DLD1 (cell line): ENCODE results near the gene PPP2R5E.

ENCODE experiments used
- in situ Hi-C: cut with HindIII; loops from 2 replicates; pipeline ENCODE4 v1.10.0; 2017; ENCODE audit warnings: low sequenced_read_pairs

PPP2R5E gene

GRCh38 chr14:63474844-63475243 is 68.3 kb downstream of the PPP2R5E start:
- in situ Hi-C loops: no loop called here

GRCh38 chr14:63474111-63474510 is 69.1 kb downstream of the PPP2R5E start:
- in situ Hi-C loops: no loop called here

GRCh38 chr14:63472986-63473788 is 70.0 kb downstream of the PPP2R5E start:
- in situ Hi-C loops: no loop called here

- in situ Hi-C loops: no loop called here
These were observed 72.0 kb downstream of the PPP2R5E start for GRCh38 chr14:63470962-63471793.

GRCh38 chr14:63468294-63468693 is 74.9 kb downstream of the PPP2R5E start:
- in situ Hi-C loops: no loop called here

DNA sequence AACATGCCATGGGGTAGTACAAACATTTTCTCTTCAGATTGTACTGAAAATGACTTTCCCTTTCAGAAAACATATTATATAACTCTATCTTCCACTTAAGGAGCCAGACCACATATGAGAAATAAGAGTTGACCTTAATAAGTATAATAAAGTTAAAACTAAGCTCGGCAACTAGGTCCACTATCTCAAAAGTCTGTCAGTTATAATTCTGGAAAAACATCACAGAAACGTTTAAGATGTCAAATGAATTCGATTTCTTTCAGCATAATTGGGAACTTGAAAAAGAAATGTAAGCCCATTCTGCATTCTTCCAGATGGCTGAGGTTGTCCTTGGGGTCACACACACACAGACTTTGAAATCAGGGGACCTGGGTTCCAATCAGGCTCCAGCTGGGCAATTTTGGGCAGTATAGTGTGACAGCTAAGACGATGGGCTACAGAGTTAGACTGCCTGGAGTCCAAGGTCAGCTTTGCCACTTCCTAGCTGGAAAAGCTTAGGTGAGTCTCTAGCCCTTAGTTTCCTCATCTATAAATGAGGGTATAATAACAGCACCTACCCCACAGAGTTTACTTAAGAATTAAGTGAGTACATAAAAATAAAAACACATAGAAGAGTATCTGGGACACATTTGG is 75.6 kb downstream of the PPP2R5E start:
- in situ Hi-C loops: no loop called here

DNA sequence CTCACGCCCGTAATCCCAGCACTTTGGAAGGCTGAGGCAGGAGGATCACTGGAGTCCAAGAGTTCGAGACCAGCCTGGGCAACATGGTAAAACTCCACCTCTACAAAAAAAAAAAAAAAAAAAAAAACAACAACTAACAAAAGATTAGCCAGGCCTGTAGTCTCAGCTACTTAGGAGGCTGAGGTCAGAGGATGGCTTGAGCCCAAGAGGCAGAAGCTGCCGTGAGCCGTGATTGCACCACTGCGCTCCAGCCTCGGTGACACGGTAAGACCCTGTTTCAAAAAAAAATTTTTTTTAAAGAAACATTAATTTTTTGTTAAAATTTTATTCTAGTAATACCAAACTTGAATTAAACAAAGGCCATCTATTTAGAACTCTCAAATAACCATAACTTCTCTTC is 77.8 kb downstream of the PPP2R5E start:
- in situ Hi-C loops: no loop called here

DNA sequence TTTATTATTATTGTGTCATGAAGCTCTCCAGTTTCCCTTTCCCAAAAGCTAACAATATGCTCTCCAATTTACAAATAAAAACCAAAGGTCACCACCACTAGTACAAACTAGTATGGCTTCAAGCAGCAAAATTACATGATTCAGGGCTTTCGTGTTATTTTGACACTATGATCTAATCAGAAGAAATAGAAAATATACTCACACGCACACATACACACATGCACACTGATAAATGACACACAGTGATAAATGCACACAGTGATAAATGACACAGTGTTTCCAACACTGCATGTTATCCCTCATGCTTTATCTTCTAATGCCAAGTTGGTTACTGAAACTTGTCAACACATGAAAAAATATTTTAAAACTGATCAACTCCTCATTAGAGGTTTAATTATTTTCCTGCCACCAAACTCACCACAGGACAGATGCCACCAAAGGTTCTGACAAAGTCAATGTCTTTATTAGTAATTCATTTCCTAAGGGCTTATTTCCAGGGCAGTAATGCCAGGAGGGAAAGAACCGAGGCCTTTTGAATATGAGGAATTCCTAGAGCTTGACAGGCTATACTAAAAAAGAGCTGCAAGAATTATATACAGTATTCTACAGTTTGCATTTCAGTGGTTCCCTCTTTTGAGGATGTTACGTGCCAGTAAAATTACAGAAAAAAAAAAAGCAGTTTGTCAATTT is 82.4 kb downstream of the PPP2R5E start:
- in situ Hi-C loops: no loop called here

GRCh38 chr14:63459738-63460137 is 83.4 kb downstream of the PPP2R5E start:
- in situ Hi-C loops: no loop called here

DNA sequence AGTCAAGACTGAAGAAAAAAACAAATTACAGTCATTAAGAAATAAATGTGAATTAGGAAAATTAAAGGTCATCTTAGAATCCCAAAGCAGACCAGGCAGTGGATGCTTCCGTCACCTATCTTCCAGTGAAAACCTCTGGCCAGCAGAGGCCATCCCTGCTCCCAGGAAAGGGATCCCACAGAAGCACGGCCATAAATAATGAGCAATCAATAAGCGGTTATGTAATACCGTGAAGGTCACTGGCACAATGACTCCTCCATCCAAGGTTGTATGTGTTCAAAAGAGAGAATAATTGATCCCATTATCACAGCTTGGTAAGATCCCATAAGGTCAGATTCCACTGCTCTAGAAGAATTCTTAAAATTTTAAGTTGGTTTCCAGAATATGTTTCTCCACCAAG is 85.7 kb downstream of the PPP2R5E start:
- in situ Hi-C loops: no loop called here

DNA sequence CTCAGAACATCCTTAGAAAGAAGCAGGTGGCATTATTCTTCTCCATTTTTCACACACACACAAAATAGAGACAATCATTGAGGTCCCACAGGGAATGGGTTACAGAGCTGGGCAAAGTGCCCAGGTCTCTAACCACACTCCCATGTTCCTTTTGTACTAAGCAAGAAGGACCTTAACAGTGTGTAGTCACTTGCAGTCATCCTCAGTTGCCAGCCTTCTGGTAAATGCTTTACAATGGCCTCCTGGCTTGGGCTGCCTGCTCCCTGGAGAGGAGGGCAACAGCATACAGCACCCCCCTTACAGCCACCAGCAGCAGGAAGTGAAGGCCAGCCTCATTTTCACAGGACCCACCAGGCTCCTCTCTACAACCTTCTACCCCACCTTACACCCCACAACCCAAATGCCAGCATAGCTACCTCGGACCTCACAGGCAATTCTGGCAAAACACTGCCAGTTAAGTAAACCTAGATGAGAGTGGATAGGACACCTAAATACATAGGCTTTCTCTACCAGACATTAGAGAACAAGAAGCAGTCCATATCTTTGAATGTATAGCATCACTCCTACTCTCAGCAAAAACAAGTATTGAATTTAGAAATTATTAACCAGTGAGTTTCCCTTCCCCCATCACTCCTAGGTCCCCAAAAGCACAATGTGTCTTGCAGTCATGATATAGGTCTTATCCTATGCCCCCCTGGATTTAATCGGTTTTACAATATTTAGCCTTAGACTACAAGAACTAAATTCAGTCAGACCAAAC is 88.1 kb downstream of the PPP2R5E start:
- in situ Hi-C loops: no loop called here

- in situ Hi-C loops: no loop called here
These were observed 88.7 kb downstream of the PPP2R5E start for GRCh38 chr14:63454436-63454835.

DNA sequence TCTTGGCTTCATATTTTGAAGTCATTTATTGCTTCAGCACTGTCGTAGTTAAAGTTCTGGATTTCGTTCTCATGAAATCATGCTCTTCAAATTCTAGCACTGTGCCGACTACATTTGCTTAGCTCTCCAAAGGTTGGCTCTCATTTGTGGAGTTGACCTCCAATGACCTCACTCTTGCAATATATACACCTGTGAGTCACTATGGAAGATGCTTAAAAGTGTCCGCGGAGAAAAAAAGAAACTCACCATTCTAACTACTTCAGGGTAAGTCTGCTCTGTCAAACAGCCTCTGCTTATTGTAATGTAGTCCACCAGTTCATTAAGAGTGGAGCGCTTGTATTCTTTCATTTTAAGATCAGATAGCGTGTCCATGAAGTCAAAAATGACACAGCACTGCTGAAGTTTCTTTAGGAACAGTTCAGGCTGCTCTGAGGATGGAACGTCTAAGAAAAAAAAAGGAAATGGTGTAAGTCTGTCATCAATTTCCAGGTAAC is 89.7 kb downstream of the PPP2R5E start:
- in situ Hi-C loops: no loop called here

GRCh38 chr14:63452796-63453195 is 90.4 kb downstream of the PPP2R5E start:
- in situ Hi-C loops: no loop called here

DNA sequence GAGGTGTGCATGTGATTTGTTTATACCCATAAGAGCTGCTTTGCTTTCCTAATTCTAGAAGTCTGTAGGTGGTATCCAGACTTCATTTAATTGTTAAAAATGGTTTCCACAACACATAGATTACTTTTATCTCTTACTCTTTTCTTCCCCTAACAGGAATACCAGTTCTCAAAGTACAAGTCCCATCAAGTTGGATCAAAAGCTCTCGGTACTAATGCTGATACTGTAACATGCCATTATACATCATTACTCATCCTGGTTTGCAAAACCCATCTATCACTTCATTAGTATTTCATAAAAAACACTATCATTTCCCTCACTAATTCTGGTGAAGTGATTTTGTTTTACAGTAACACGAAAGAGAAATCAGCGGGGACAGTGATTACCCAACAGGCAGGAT is 94.3 kb downstream of the PPP2R5E start:
- in situ Hi-C loops: no loop called here

DNA sequence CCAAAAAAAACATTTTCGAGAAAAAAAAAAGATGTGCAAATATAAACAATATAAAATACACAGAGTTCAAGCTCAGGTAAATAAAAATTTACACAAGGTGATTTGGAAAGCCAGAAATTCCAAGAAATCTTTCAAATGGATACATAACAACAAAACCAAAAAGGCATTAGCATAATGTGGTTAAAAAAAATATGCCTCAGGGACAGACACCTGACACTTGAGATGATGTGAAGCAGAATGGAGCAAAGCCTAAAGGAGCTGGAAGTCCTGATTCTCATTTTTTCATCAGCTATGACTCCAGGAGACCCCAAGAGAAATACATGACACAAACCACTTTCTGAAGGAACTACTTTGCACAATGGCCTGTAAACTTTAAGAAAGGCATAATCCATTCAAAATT is 98.6 kb downstream of the PPP2R5E start:
- in situ Hi-C loops: no loop called here

DNA sequence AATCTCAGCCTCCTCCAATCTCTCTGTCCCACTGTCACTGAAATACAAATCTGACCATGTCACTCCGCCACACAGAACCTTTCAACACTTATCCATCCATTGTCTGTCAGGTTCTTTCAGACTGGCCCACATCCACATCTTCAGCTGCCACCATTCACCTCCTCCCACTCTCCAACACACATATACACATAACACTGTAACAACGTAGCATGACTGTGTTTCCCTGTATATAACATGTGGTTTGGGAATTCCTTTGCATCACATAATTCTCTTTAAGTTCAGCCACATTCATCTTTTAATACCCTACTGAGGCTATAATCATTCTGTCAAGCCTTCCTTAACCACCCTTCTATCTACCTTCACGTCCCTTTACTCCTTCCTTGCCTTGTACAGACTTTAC is 99.2 kb downstream of the PPP2R5E start:
- in situ Hi-C loops: no loop called here

DNA sequence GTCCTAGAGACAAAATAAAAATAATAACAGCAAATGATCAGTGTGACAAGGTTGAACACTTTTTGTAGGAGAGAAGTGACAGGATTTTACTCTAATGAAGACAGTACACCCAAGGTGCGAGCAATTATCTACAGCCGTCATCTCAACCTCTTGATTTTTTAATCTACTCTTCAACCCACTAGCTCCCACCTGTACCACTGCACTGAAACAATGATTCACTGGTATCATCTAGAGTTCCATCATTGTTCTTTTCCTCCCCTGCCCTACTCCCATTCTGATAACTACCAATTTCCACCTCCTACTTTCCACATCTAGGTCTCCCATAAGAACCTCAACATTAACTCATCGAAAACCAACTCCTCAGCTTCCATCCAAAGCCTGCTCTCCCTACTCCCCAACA is 99.8 kb downstream of the PPP2R5E start:
- in situ Hi-C loops: no loop called here

DNA sequence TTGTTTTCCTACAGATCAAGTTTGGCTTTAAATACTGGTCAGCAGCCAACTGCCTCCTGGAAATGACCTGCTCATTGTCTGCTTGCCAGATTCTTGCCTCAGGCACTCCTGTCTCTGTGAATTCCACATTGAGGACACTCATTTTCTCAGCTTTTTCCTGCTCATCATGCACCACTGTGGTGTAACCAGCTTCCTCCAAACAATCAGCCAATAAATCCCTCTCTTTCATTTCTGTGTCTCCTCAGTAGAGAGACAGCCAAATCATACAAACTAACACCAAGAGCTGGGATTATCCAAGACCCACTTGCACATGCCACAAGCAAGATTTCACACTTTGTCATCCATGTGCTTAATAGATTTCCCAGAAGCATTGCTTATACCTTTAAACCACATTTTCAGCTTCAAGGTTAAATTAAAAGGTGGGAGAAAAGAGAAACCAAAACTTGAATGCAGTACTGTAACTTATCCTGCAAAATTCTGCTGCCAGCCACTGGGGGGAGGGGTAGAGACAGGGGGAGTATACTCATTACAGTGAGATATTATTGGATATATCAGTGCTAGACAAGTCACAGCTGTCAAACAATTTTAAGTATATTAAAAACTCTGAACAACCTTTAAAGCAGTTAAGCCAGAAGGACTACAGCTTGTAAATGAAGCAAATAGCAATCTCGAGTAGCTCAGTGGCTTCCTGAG is 105.0 kb downstream of the PPP2R5E start:
- in situ Hi-C loops: no loop called here
